HG02981 (cell line): Measurements from ENCODE around the gene SSBP4.
"Not testable (repeated sequence)": the region's sequence is repeated elsewhere in the genome, so short reads cannot be mapped to it uniquely, and the experiment has no call there.

ENCODE experiments used
- ATAC-seq: cut with Tn5 transposase; IDR thresholded peaks from one replicate; pipeline ENCODE4 v1.9.1; 2021; ENCODE audit warnings: mild to moderate bottlenecking, moderate library complexity; ENCODE audit not compliant: unreplicated experiment

Gene SSBP4

DNA sequence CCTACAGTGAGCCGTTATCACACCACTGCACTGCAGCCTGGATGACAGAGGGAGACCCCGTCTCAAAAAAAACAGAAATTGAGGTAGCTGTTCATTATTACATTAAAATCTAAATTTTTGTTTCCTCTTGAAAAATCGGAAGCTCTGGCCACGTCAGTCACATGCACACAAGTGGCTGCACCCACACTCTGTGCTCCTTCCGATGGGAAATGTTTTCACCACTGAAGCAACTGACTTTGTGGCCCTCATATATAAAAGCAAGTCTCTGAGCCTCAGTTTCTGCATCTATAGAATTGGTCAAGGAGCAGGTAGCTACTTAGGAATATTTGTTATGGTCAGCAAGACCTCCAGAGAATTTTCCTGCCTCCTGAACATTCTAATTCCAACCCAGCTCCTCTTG lies 26.3 kb upstream of the SSBP4 start:
- ATAC-seq: no peak

- ATAC-seq: no peak
Observed at GRCh38 chr19:18393836-18394235, 25.4 kb upstream of the SSBP4 start.

DNA sequence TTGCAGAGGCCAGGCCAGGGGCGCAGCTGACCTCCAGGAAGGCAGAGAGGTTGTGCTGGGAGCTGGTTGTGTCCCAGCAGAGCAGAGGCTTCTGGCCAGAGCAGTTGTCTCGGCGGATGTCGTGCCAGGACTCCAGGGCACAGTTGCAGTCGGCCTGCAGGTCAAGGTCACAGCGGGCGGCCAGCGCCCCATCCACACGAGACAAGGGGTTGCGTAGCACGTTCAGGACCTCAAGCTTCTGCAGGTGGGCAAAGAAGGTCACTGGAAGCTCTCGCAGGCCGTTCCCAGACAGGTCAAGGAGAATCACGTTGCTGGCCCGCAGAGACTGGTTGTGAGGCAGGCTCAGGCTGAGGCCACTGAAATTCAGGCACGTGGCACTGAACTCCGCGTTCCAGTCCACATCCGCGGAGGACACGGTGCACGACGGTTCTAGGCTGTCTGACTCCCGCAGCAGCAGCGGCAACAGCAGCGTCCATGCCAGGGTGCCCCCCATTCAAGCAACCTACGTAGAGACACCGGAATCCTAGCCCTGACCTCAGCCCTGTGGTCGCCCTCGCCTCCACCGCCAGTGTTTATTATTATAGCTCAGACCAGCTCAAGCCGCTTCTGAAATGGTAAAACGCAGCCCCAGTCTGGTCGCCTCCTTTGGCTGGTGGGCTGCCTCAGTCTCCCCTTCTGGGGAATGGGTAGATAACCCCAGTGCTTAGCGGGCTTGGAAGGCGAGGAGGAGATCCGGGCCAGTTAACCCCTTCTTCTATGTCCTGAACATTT lies 22.5 kb upstream of the SSBP4 start:
- ATAC-seq: no peak

DNA sequence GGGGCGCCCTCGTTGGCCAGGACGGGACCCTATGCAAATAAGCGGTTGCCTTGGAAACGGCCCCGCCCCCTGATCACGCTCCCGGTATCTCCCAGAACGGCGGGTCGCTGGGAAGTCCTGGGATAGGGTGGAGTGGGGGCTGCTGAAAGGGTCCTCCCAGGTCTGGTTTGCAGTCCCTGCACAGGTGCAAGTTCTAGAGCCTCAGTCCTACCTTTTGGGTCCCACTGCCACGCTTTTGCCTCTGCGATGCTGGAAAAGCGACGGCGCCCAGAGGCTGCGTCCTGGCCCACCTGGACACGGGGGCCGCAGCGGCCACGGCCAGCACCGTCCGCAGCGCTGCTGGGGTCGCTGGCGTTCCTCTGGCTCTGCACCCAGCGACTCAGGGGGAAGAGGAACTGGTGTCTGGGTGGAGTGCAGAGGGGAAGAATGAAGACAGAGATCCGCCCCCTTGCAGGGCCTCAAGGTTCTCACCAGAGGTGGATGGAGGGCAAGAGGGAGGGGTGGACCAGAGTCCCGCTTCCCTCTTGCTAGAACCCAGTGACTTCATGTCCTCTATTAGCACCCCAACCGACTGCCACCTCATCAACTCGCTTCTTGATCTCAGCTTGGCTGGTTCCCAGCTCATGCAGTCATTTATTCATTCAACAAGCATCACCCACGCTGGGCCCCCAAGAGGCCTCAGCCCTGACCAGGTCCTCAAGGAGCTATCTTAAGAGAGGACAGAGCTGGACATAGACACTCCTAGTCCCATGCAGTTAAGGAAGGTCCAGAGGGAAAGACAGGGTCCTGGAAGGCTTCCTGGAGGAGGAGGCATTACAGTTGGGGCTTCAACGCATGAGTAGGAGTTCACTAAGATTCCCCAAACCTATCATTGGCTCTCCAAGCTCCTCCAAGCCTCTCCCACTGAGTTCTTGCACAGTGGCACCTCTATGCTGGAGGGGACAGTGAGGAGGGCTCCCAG lies 21.7 kb upstream of the SSBP4 start, which contains the start of gene LRRC25:
LRRC25 (minus strand) TSS at position 381 of the 961 bp plus-strand sequence. CDS start 659 bp downstream, outside the sequence.
- no peak for ATAC-seq

DNA sequence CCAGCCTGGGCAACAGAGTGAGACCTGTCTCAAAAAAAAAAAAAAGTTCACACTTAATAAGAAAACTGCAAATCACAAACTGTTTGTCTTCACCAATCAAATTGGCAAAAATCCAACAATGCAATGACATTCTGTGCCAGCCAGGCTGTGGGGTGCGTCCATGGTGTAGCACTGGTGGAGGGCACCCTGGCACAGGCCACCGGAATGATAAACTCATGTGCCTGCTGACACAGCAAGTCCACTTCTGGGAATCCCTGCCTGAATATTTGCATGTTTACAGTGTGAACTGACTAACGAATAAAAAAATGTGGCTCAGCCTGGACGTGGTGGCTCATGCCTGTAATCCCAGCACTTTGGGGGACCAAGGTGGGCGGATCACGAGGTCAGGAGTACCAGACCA lies 20.2 kb upstream of the SSBP4 start:
- no peak for ATAC-seq

- ATAC-seq: no peak
Observed at GRCh38 chr19:18401580-18402112, 17.6 kb upstream of the SSBP4 start.

GRCh38 chr19:18402455-18403248 lies 16.5 kb upstream of the SSBP4 start:
- not testable (repeated sequence) for ATAC-seq

DNA sequence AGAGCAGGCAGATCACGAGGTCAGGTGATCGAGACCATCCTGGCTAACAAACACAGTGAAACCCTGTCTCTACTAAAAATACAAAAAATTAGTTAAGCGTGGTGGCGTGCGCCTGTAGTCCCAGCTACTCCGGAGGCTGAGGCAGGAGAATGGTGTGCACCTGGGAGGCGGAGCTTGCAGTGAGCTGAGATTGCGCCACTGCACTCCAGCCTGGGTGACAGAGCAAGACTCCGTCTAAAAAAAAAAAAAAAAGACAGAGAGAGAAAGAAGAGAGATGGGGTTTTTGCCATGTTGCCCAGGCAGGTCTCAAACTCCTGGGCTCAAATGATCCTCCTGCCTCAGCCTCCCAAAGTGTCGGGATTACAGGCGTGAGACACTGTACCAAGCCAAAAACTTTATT lies 13.4 kb upstream of the SSBP4 start:
- not testable (repeated sequence) for ATAC-seq

DNA sequence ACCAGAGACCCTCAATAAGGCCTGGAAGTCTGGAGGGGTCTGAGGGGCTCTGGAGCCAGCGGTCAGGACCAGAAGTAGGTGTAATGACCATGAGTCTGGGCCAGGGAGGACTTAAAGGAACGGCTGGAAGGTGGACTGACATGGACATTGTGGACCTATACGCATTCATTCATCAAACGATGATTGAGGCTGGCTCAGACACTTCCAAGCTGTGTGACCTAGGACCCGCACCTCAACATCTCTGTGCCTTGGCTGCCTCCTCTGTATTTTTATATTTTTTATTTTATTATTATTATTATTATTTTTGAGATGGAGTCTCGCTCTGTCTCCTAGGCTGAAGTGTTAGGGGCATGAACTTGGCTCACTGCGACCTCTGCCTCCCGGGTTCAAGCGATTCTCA lies 12.4 kb upstream of the SSBP4 start:
- ATAC-seq: no peak

DNA sequence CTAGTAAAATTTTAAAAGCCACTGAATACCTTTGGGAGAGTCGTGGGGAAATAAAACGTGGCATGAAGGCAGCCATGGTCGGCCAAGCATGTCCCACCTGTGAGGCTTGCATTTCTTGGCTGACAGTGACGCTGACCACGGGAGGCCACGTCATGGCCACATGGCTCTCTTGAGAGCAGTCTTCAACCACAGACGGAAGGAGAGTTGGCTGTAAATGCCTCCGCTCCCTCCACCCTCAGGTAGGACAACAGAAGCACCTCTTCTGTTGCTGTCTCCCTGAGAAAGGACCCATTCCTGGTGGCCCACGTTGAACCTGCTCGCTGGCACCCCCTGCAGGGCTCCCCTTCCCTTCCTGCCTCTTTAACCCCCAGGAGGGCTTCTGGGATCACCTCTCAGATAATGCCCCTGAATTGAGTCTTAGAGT lies 11.1 kb upstream of the SSBP4 start:
- peak; percentile 62 for ATAC-seq

DNA sequence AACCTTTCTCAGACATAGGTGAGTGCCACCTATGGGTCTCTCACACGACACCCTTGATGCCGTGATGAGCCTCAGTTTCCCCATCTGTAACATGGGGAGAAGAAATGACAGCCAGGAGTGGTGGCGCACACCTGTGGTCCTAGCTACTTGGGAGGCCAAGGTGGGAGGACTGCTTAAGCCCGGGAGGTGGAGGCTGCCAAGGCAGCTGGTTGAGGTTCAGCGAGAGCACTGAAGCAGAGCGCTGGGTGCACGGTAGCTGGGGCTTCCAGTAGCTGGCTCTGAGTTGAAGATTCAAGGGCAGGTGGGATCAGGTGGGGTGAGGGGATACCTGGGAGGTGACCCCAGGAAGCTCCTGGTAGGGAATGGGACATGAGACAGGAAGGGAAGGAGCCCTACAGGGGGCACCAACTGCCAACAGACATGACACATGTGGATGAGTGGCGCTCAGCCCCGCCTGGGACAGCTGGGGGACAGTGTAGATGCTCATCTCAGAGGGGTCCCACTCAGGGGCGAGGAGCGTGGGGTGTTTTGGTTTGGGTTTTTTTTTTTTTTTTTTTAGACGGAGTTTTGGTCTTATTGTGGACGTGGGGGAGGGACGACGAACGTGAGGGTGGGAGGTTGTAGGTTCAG lies 6.5 kb upstream of the SSBP4 start:
- ATAC-seq: no peak

- ATAC-seq: no peak
Observed at GRCh38 chr19:18414504-18415177, 4.6 kb upstream of the SSBP4 start.

- no peak for ATAC-seq
Observed at GRCh38 chr19:18415178-18415867, 3.9 kb upstream of the SSBP4 start.

GRCh38 chr19:18416778-18417249 lies 2.4 kb upstream of the SSBP4 start:
- ATAC-seq: no peak

DNA sequence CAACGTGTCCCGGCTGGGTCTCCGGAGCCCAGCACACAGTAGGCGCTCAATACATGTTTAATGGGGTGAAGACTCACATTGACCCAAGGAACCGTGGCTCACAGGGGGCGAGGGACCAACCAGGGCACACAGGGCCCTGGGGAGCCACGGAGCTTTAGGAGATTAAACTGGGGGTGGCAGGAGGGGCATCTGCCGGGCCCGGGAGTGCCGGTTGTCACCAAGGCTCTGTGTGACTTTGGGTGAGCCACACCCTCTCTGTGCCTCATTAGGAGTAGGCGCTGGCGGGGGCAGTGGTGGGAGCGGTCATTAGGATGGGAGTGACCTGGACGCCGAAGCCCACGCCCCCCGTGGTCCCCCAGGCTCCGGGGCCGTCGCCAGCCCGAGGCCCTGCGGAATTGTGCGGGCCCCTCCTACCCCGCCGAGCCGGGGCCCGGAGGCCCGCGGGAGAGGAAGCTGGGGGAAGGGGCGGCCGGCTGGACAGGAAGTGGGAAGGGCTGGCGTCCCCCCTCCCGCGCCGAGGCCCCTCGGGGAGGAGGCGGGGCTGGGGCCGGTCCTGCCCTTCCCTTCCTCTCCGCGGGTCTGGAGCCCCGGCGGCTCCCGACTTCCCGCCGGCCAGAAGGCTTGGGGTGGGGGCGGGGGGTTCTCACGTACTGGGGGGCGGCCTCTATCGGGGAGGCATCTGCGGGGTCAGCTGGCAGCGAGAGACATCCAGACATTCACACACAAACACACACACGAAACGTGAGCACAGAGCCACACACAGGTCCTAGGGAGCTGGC lies 1.8 kb upstream of the SSBP4 start:
- no peak for ATAC-seq

GRCh38 chr19:18418029-18418482 lies 1.1 kb upstream of the SSBP4 start:
- no peak for ATAC-seq

DNA sequence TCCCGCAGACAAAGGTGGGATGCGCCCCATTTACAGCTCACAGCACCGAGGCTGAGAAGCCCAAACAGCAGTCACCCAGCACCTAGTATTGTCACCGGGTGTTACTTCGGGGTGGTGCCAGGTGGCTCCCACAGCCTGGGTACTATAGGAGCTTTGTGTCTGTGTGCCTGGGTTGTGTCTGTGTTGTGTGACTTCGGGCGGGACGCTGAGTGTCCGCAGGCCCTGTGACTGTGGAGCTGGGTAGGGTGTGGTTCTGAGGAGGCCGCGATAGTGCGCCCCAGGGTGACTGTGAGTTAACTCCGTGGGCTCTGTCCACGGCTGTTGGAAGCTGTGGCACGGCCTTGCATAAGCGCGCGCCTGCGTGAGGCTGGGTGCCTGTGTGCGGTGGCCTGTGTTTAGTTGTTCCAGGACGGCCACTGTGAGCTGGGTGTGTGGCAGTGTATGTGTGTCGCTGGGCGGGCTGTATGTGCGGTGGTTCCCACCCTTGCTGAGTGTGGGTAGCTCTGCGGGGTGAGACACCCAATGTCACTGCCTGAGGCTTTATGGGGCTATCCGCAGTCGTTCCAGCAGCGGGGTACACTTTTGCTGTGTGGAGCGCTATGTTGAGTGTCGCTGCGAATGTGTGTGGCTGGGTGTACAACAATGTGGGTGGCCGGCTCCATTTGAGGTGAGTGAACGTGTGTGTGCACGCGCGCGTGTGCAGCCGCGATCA lies 559 bp upstream of the SSBP4 start:
- peak; percentile 1 for ATAC-seq
